Neural progenitor cell (in vitro differentiated cells): ENCODE data around the gene GALNT18. TPM values are rescaled to one million over a fixed set of nuclear protein-coding genes. Genes with fewer than 3 reads are reported as not detected.

ENCODE experiments used
- DNase-seq: peaks from one replicate; pipeline ENCODE4 v3.0.0-alpha.2; 2016; ENCODE audit warnings: low spot score
- H2AFZ ChIP-seq: fragments of 200-600 bp; sonication (generic); replicated peaks from 2 replicates; pipeline ENCODE4 v1.6.1; 2016; ENCODE audit warnings: antibody characterized with exemption
- H3F3A ChIP-seq: fragments of 200-600 bp; sonication (generic); 2 replicates; pipeline ENCODE4 v1.6.1; 2016; ENCODE audit warnings: antibody characterized with exemption, low read depth
- H3K27ac ChIP-seq: fragments of 200-600 bp; sonication (generic); 2 replicates; pipeline ENCODE4 v1.5.1; 2016; ENCODE audit warnings: mild to moderate bottlenecking
- H3K27me3 ChIP-seq: fragments of 200-600 bp; sonication (generic); 2 replicates; pipeline ENCODE4 v1.6.1; 2016; ENCODE audit warnings: mild to moderate bottlenecking, moderate library complexity
- H3K36me3 ChIP-seq: fragments of 200-600 bp; sonication (generic); 2 replicates; pipeline ENCODE4 v1.5.1; 2016
- H3K4me1 ChIP-seq: fragments of 200-600 bp; sonication (generic); 2 replicates; pipeline ENCODE4 v1.6.1; 2016; ENCODE audit warnings: mixed run types
- H3K4me2 ChIP-seq: fragments of 200-600 bp; sonication (generic); 2 replicates; pipeline ENCODE4 v1.6.1; 2016
- H3K4me3 ChIP-seq: fragments of 200-600 bp; sonication (generic); 2 replicates; pipeline ENCODE4 v1.5.1; 2016
- H3K79me2 ChIP-seq: fragments of 200-600 bp; sonication (generic); 2 replicates; pipeline ENCODE4 v1.6.1; 2016; ENCODE audit warnings: low read depth
- H3K9ac ChIP-seq: fragments of 200-600 bp; sonication (generic); 2 replicates; pipeline ENCODE4 v1.6.1; 2016
- H3K9me3 ChIP-seq: fragments of 200-600 bp; sonication (generic); 2 replicates; pipeline ENCODE4 v1.5.1; 2016; ENCODE audit warnings: low read depth
- H4K20me1 ChIP-seq: fragments of 200-600 bp; sonication (generic); 2 replicates; pipeline ENCODE4 v1.6.1; 2016; ENCODE audit warnings: low read depth
- H3K27ac Mint-ChIP-seq: 3 replicates; pipeline ENCODE4 v1.8.0; 2021; ENCODE audit warnings: mixed read lengths
- H3K27me3 Mint-ChIP-seq: 2 replicates; pipeline ENCODE4 v1.8.0; 2022; ENCODE audit warnings: low read depth, mild to moderate bottlenecking, inconsistent platforms, moderate library complexity, mixed read lengths; ENCODE audit not compliant: insufficient read depth
- H3K36me3 Mint-ChIP-seq: 3 replicates; pipeline ENCODE4 v1.8.0; 2021; ENCODE audit warnings: mixed read lengths
- H3K4me1 Mint-ChIP-seq: 3 replicates; pipeline ENCODE4 v1.8.0; 2021; ENCODE audit warnings: mixed read lengths
- H3K4me3 Mint-ChIP-seq: 3 replicates; pipeline ENCODE4 v1.8.0; 2021; ENCODE audit warnings: mild to moderate bottlenecking, moderate library complexity, mixed read lengths
- H3K9me3 Mint-ChIP-seq: 3 replicates; pipeline ENCODE4 v1.8.0; 2020; ENCODE audit warnings: mixed read lengths
- EZH2 ChIP-seq: fragments of 200-600 bp; sonication (generic); IDR thresholded peaks from 2 replicates; pipeline ENCODE4 v1.6.1; 2017; ENCODE audit warnings: antibody characterized with exemption, mild to moderate bottlenecking, moderate library complexity
- EZH2phosphoT487 ChIP-seq: fragments of 200-600 bp; sonication (generic); IDR thresholded peaks from 2 replicates; pipeline ENCODE4 v1.6.1; 2017; ENCODE audit warnings: antibody characterized with exemption
- total RNA-seq: library from RNA; depleted of rRNA; stranded (reverse); fragments of >200 nt; gene quantifications from 2 replicates; pipeline ENCODE4 v1.2.3, GENCODE V29; 2015; ENCODE audit warnings: low replicate concordance
- TF ChIP-seq, protein P1 (sequence below): fragments of 200-600 bp; sonication (generic); IDR thresholded peaks from 2 replicates; pipeline ENCODE4 v1.5.1; 2017; ENCODE audit warnings: antibody characterized with exemption, mild to moderate bottlenecking

The GALNT18 gene
- total RNA-seq, 1 donor from 2014 or later, result 2.4 TPM

- Histone ChIP-seq H3K79me2 (no peaks in the 10 kb centered on the region), H3K9ac (no peak overlapping the region), H4K20me1 (no peaks in the 10 kb centered on the region), H2AFZ (no peak overlapping the region), H3K36me3 (no peaks in the 10 kb centered on the region), H3K9me3 (no peaks in the 10 kb centered on the region), H3K4me2 (no peak overlapping the region), H3K4me1 (peaks cover 34% of the 10 kb centered on the region), H3F3A (no peaks in the 10 kb centered on the region), H3K27me3 (no peaks in the 10 kb centered on the region), H3K4me3 (no peak overlapping the region), H3K27ac (no peak overlapping the region)
- Mint-ChIP-seq H3K4me1 (peaks cover 25% of the 10 kb centered on the region), H3K4me3 (no peak overlapping the region), H3K36me3 (no peaks in the 10 kb centered on the region), H3K27me3 (peaks cover 4% of the 10 kb centered on the region), H3K9me3 (no peaks in the 10 kb centered on the region), H3K27ac (no peak overlapping the region)
- TF ChIP-seq EZH2phosphoT487, result no peak
- TF ChIP-seq EZH2, result no peak
- TF ChIP-seq, protein P1, sequence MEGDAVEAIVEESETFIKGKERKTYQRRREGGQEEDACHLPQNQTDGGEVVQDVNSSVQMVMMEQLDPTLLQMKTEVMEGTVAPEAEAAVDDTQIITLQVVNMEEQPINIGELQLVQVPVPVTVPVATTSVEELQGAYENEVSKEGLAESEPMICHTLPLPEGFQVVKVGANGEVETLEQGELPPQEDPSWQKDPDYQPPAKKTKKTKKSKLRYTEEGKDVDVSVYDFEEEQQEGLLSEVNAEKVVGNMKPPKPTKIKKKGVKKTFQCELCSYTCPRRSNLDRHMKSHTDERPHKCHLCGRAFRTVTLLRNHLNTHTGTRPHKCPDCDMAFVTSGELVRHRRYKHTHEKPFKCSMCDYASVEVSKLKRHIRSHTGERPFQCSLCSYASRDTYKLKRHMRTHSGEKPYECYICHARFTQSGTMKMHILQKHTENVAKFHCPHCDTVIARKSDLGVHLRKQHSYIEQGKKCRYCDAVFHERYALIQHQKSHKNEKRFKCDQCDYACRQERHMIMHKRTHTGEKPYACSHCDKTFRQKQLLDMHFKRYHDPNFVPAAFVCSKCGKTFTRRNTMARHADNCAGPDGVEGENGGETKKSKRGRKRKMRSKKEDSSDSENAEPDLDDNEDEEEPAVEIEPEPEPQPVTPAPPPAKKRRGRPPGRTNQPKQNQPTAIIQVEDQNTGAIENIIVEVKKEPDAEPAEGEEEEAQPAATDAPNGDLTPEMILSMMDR, result no peak
- DNase-seq, result no peak
Measured at GRCh38 chr11:11583801-11584529, 37.8 kb downstream of the GALNT18 start.

- H3K4me3 Mint-ChIP-seq, result no peak overlapping the region
- no peaks in the 10 kb centered on the region for H3K27me3 ChIP-seq
- DNase-seq, result no peak
- no peaks in the 10 kb centered on the region for H3K36me3 ChIP-seq
- peak overlapping the region; percentile 52 for H3K4me2 ChIP-seq
- peaks cover 4% of the 10 kb centered on the region for H3K27me3 Mint-ChIP-seq
- H3K4me1 Mint-ChIP-seq, result peaks cover 35% of the 10 kb centered on the region
- TF ChIP-seq, protein P1, result no peak
- TF ChIP-seq EZH2phosphoT487 (no peak), EZH2 (no peak)
- no peaks in the 10 kb centered on the region for H3K79me2 ChIP-seq
- H2AFZ ChIP-seq, result peak overlapping the region; percentile 76
- H3K4me3 ChIP-seq, result no peak overlapping the region
- H4K20me1 ChIP-seq, result no peaks in the 10 kb centered on the region
- no peaks in the 10 kb centered on the region for H3K36me3 Mint-ChIP-seq
- no peaks in the 10 kb centered on the region for H3K9me3 ChIP-seq
- H3K4me1 ChIP-seq, result peaks cover 37% of the 10 kb centered on the region
- H3K9me3 Mint-ChIP-seq, result no peaks in the 10 kb centered on the region
- no peak overlapping the region for H3K9ac ChIP-seq
- H3K27ac Mint-ChIP-seq, result peak overlapping the region; percentile 71
- no peak overlapping the region for H3K27ac ChIP-seq
- H3F3A ChIP-seq, result no peaks in the 10 kb centered on the region
Measured at GRCh38 chr11:11582011-11582701, 39.6 kb downstream of the GALNT18 start.

GRCh38 chr11:11581481-11581880 is 40.3 kb downstream of the GALNT18 start:
- Histone ChIP-seq H2AFZ (no peak overlapping the region), H3K27me3 (no peaks in the 10 kb centered on the region), H3K4me3 (no peak overlapping the region), H3K9me3 (no peaks in the 10 kb centered on the region), H3K4me1 (peaks cover 37% of the 10 kb centered on the region), H3K79me2 (no peaks in the 10 kb centered on the region), H4K20me1 (no peaks in the 10 kb centered on the region), H3K9ac (no peak overlapping the region), H3K4me2 (no peak overlapping the region), H3K36me3 (no peaks in the 10 kb centered on the region), H3K27ac (no peak overlapping the region), H3F3A (no peaks in the 10 kb centered on the region)
- Mint-ChIP-seq H3K4me3 (no peak overlapping the region), H3K27ac (peak overlapping the region; percentile 71), H3K36me3 (no peaks in the 10 kb centered on the region), H3K9me3 (no peaks in the 10 kb centered on the region), H3K27me3 (peaks cover 4% of the 10 kb centered on the region), H3K4me1 (peaks cover 35% of the 10 kb centered on the region)
- no peak for DNase-seq
- TF ChIP-seq, protein P1, result no peak
- TF ChIP-seq EZH2phosphoT487 (no peak), EZH2 (no peak)
